Measurements from ENCODE around the gene MRPL20. TPM values are rescaled to one million over a fixed set of nuclear protein-coding genes. Genes with fewer than 3 reads are reported as not detected.

Gene MRPL20
- total and polyA plus RNA-seq, 9 of the 15 experiments (the other 6 are each of a cell fraction or from before 2014, with no cell fraction given) = 180 to 671 (median 229) TPM

DNA sequence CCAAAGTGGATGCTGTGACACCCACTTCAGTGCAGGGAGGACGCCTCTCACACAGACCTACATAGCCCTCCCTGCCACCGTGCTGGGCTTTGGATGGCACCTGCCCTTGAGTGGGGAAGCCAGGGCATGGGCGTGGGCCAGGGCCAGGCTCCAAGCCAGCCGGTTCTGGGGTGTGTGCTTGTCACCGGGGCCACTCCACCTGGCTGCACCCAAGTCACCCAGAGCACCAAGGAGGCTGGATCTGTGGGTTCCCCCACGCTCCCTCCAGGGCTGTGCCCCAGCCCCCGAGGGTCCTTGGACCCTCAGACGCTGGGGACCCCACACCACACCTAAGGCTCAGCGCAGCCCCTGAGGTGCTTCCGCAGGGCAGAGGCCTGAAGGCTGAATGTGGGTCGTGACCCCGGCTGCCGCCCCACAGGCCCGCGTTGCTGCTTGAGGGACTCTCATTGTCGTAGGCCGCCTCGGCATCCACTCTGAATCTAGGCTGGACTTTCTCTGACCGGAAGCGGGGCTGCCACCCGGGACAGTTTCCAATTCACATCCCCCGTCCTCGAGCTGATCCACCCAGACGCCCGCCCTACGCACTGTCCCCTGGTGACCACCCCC lies 50.2 kb downstream of the MRPL20 start:
- in situ Hi-C loops (cut with MboI) (no loop called here), intact Hi-C loops (cut with micrococcal nuclease) (no loop called here)
- Histone ChIP-seq H2AFZ (ENCODE audit: low read depth, low read length) (no peak overlapping the region), H3K36me3 (ENCODE audit: control insufficient read depth, insufficient read depth, low read length) (no peaks in the 10 kb centered on the region), H3K27ac (ENCODE audit: extremely low read depth, low read depth, low read length) (no peak overlapping the region; the same call in 2 of the 3 replicates), H3K27me3 (ENCODE audit: control insufficient read depth in 2 of 2, insufficient read depth in 2 of 2, low read length in 2 of 2) (no peaks in the 10 kb centered on the region; a peak in 1 of 5 replicates), H4K20me1 (replicated peaks; ENCODE audit: control insufficient read depth, insufficient read depth, low read length) (no peaks in the 10 kb centered on the region), H3K9ac (ENCODE audit: insufficient read depth in 1 of 2, low read depth in 2 of 2, low read length in 2 of 2) (peak overlapping the region; percentile 30 to 89; a peak in 3 of 4 replicates), H3K9me1 (ENCODE audit: control insufficient read depth, insufficient read depth, low read length) (no peaks in the 10 kb centered on the region), H3K4me3 (peak overlapping the region; percentile 33), H3K79me2 (ENCODE audit: control insufficient read depth, insufficient read depth, low read length) (peaks cover 10% of the 10 kb centered on the region; the same call in 2 of the 3 replicates), H3K9me3 (replicated peaks; ENCODE audit: control insufficient read depth, insufficient read depth, low read depth, low read length) (0 out of 2 replicates have a peak, but pooled peaks cover 2% of the 10 kb centered on the region), H3K4me1 (replicated peaks in 1 of 2; ENCODE audit: control insufficient read depth in 2 of 2, insufficient read depth in 2 of 2, low read length in 2 of 2) (peaks cover 19 to 94% of the 10 kb centered on the region in 2 experiments), H3K4me2 (ENCODE audit: insufficient read depth, low read length) (no peak overlapping the region; the same call in 1 of the 2 replicates)
- FAIRE-seq (no peak), ATAC-seq (no peak), DNase-seq (ENCODE audit: extremely low read depth in 1 of 4, low spot score in 3 of 4) (no peak)
- 70% methylated on average over 24 of the region's 26 CpGs for WGBS (ENCODE audit: insufficient coverage, low coverage, missing lambda C conversion rate)
- ChIA-PET POLR2A (interaction anchor here (1.0 to 1.3 kb wide), 2 partner anchors 13 to 15 kb away, joined by 3 to 5 read pairs; no protein-coding TSS in a partner anchor), CTCF (ENCODE audit: low intra/inter-chr PET ratio) (no interaction called here)
- BruUV-seq (replicated peaks) = no TSS peak
- TF ChIP-seq, protein P1, sequence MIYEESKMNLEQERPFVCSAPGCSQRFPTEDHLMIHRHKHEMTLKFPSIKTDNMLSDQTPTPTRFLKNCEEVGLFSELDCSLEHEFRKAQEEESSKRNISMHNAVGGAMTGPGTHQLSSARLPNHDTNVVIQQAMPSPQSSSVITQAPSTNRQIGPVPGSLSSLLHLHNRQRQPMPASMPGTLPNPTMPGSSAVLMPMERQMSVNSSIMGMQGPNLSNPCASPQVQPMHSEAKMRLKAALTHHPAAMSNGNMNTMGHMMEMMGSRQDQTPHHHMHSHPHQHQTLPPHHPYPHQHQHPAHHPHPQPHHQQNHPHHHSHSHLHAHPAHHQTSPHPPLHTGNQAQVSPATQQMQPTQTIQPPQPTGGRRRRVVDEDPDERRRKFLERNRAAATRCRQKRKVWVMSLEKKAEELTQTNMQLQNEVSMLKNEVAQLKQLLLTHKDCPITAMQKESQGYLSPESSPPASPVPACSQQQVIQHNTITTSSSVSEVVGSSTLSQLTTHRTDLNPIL (CRISPR knock-in tag; IDR thresholded peaks at IDR 0.05) = no peak
- TF ChIP-seq MED1 (CRISPR knock-in tag; IDR thresholded peaks at IDR 0.05; ENCODE audit: borderline replicate concordance) (no peak), TAF9B (IDR thresholded peaks at IDR 0.05; ENCODE audit: partially characterized antibody) (no peak), RBFOX2 (IDR thresholded peaks at IDR 0.05; ENCODE audit: low read depth, low read length) (peak; percentile 50), POLR2G (IDR thresholded peaks at IDR 0.05; ENCODE audit: low read depth, low read length) (peak; percentile 66), RBM22 (IDR thresholded peaks at IDR 0.05; ENCODE audit: low read depth, low read length, poor library complexity, severe bottlenecking) (peak; percentile 23), ZNF121 (CRISPR knock-in tag; conservative IDR thresholded peaks at IDR 0.05) (no peak), E4F1 (CRISPR knock-in tag; IDR thresholded peaks at IDR 0.05; ENCODE audit: borderline replicate concordance) (no peak), MXD1 (CRISPR knock-in tag; IDR thresholded peaks at IDR 0.05; ENCODE audit: borderline replicate concordance, poor library complexity, severe bottlenecking) (no peak)
- TF ChIP-seq, protein P2, sequence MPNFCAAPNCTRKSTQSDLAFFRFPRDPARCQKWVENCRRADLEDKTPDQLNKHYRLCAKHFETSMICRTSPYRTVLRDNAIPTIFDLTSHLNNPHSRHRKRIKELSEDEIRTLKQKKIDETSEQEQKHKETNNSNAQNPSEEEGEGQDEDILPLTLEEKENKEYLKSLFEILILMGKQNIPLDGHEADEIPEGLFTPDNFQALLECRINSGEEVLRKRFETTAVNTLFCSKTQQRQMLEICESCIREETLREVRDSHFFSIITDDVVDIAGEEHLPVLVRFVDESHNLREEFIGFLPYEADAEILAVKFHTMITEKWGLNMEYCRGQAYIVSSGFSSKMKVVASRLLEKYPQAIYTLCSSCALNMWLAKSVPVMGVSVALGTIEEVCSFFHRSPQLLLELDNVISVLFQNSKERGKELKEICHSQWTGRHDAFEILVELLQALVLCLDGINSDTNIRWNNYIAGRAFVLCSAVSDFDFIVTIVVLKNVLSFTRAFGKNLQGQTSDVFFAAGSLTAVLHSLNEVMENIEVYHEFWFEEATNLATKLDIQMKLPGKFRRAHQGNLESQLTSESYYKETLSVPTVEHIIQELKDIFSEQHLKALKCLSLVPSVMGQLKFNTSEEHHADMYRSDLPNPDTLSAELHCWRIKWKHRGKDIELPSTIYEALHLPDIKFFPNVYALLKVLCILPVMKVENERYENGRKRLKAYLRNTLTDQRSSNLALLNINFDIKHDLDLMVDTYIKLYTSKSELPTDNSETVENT (CRISPR knock-in tag; IDR thresholded peaks at IDR 0.05) = 0 out of 2 replicates have a peak, but pooled peaks have one; percentile 38
